HK-2 (cell line): ENCODE data around the gene ULK3.
A peak's percentile ranks its signal among the peaks of the same experiment; 100 is the strongest.
"Not testable (repeated sequence)": the region's sequence is repeated elsewhere in the genome, so short reads cannot be mapped to it uniquely, and the experiment has no call there.

Source experiments
- DNase-seq: peaks from one replicate; pipeline ENCODE4 v3.0.0-alpha.2; 2018; ENCODE audit not compliant: unreplicated experiment

ULK3 gene, protein sequence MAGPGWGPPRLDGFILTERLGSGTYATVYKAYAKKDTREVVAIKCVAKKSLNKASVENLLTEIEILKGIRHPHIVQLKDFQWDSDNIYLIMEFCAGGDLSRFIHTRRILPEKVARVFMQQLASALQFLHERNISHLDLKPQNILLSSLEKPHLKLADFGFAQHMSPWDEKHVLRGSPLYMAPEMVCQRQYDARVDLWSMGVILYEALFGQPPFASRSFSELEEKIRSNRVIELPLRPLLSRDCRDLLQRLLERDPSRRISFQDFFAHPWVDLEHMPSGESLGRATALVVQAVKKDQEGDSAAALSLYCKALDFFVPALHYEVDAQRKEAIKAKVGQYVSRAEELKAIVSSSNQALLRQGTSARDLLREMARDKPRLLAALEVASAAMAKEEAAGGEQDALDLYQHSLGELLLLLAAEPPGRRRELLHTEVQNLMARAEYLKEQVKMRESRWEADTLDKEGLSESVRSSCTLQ

DNA sequence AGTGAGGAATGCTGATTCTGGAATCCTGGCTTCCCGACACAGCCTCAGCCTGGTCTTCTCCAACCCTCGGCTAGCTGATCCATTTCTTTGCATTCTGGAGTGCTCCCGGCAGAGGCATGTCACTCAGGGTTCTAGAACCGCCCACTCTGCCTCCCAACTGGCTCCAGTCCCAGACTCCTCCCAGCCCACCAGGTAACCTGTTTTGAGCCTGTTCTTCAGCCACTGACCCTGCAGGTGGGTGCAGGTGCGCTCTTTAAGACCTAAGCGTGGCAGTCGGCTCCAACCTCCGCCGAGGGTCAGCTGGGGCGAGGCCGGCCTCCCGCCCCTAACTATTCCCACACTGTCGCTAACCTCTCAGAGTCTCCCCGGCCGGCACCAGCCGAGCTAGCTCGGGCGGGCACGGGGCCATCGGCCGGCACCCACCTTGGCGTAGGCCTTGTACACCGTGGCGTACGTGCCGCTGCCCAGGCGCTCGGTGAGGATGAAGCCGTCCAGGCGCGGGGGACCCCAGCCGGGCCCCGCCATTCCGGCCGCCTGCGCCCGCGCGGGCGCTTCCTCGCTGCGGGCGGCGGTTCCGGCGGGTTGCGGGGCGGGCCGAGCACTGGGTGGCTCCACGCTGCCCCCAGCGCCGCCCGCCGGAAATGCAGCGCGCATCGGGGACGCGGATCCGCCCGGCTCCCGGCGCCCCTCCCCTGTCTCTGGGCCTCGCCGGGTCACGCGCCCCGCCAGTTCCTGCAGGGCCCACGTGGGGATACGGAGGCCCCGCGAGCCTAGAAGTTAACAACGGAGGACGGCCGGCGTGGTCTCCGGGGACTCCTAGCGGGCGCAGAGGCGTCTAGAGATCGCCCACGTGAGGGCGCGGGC lies at the start of gene ULK3:
TSS of gene ULK3 (minus strand) at position 576 of the 864 bp plus-strand sequence. CDS start at position 525, 51 bp downstream.
- DNase-seq, result peak; percentile 80

DNA sequence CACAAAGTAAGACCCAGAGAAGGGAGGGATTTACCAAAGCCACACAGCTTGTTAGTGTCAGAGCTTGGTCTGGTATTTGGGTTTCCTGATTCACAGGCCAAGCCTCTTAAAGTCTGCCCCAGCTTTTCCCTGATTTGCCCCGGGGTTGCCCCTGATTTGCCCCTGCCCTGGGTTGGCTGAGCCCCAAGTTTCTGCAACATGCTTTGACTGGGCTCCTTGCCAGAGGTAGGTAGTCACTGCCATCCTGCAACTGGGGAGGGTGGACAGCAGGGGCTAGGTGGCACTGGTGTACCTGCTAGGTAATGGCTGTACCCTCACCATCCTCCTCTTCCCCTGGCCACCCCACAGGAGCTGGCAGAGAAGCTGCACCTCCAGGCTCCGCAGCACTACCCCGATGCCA lies 49.4 kb upstream of the ULK3 start:
- no peak for DNase-seq

DNA sequence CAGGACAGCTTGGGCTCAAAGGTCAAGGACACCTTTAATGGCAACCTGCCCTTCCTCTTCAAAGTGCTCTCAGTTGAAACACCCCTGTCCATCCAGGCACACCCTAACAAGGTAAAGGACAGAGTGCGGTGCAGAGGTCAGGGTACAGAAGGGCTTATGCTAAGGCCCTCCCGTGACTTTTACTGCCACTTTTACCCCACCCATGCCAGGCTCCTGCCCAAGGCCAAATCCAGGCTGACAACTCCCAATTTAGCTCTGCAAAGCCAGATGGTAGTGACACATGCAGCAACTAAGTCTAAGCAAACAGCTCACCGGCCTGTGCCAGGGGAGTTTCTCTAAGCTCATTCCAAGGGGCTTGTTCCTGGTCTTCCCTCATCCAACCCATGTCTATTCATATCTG lies 48.5 kb upstream of the ULK3 start:
- no peak for DNase-seq

DNA sequence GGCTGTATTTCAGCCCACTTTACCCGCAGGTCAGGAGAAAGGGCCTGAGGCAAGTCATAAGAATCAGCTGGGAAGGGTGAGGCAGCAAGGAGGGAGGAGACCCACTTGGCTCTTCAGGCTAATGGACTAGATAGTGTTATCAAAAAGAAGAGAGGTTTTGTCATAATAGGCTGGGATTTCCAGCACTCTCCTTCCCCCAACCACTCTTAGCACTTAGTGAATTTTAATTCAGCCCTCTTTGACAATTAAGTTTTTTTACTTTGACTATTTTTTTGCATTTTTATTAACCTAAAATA lies 47.7 kb upstream of the ULK3 start:
- DNase-seq, result no peak

DNA sequence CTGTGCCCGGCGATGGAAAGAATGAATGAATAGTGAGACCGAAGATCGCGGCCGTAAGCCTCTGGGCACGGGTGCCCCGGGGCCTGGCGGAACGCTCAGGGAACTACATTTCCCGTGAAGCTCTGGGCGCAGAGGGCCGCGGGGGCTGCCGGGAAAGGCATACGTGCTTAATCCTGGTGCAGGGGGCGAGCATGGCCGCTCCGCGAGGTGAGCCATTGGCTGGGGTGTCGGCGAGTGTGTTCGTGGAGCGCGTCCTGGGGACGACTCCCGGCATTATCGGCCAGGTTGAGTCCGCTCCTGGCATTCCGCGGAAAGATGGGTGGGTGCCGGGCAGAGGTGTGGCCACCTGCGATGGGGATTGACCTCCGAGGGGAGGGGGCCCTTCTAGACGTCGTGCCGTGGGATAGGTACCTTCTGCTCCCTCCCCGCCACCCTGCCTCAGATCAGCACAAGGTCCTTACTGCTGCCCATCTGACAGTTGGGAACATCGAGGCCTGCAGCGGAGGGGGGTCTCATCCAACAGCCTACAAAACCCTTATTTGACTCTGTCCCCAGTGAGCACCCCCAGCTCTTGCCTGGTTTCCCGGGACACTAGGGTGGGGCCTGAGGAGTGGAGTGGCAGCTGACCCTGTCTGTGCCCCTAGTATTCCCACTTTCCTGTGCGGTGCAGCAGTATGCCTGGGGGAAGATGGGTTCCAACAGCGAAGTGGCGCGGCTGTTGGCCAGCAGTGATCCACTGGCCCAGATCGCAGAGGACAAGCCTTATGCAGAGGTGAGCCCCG lies 47.1 kb upstream of the ULK3 start, which contains the start of gene MPI:
TSS of gene MPI (plus strand) at position 160 of the 782 bp plus-strand sequence. CDS start at position 192, 32 bp downstream.
- DNase-seq, result peak; percentile 79

DNA sequence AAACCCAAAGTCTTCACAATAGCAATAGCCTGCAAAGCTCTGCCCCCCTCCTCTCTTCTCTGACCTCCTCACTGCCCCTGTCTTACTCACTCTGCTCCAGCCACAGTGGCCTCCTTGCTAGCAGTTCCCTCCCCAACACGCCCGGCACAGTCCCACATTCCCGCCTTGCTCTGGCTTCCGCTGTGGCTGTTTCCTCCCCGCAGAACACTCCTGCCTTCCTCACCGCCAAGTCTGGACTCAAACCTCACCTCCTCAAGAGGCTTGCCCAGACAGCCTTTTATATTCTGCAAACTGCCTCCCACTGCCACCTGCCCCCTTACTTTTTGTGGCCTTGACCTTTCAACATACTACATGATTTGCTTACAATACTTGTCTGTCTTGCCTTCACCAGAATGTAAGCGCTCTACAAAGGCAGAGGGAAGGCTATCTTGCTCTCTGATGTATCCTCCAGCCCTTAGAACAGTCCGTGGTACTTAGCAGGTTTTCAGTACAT lies 46.5 kb upstream of the ULK3 start:
- peak; percentile 56 for DNase-seq

DNA sequence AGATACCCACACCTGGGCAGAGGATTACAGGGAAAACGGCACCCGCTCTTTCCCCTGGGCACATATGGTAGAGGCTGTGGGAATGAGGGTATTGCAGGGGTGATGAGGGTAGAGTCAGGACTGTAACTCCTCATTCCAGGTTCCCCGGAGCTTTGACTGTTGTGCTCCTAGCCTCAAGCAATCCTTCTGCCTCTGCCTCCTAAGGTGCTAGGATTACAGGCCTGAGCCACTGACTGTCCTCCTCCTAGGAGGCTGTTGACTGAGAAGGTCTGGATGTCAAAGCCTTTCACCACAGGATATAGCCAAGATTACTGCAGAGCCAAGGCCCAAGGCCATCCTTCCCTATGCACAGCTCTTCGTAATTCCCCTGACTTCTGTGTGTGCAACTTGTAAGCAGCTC lies 45.8 kb upstream of the ULK3 start:
- no peak for DNase-seq

DNA sequence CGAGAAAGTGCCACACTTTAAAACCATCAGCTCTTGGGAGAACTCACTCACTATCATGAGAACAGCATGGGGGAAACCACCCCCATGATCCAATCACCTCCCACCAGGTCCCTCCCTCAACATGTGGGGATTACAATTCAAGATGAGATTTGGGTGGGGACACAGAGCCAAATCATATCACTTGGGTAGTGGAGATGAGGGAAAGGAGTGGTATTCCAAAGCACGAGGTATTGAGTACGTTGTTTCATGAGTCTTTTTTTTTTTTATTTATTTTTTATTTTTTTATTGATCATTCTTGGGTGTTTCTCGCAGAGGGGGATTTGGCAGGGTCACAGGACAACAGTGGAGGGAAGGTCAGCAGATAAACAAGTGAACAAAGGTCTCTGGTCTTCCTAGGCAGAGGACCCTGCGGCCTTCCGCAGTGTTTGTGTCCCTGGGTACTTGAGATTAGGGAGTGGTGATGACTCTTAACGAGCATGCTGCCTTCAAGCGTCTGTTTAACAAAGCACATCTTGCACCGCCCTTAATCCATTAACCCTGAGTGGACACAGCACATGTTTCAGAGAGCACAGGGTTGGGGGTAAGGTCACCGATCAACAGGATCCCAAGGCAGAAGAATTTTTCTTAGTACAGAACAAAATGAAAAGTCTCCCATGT lies 44.7 kb upstream of the ULK3 start:
- DNase-seq, result not testable (repeated sequence)

DNA sequence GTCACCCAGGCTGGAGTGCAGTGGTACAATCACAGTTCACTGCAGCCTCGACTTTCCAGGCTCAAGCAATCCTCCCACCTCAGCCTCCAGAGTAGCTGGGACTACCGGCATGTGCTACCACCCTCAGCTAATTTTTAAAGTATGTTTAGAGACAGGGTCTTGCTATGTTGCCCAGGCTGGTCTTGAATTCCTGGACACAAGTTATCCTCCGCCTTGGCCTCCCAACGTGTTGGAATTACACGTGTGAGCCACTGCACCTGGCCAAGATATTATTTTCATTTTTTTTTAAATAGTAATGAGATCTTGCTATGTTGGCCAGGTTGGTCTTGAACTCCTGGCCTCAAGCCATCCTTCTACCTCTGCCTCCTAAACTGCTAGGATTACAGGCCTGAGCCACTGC lies 42.5 kb upstream of the ULK3 start:
- no peak for DNase-seq

DNA sequence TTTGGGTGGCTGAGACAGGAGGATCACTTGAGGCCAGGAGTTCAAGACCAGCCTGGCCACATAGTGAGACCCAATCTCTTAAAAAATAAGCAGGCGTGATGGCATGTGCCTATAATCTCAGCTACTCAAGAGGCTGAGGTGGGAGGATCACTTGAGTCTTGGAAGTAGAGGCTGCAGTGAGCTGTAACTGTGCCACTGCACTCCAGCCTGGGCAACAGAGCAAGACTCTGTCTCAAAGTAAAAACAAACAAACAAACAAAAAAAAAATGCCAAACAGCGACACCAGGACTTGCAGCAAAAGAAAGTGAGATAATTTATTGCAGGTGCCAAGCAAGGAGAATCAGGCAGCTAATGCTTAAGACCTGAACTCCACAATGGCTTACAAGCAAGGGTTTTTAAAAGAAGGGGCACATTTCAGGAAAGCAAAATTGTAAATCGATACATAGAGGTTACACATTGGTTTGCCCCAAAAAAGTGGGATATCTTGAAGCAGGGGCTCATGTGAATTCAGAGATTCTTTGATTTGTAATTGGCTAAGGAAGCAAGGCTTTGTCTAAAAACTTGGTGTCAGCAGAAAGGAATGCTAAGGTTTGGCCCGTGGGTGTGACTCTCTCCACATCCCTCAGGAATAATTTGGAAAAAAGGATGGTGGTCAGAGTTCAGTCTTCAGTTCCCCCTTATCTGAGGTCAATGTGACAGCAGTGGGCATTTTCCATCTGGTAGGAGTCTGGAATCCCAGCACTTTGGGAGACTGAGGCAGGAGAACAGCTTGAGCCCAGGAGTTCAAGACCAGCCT lies 41.7 kb upstream of the ULK3 start:
- no peak for DNase-seq

DNA sequence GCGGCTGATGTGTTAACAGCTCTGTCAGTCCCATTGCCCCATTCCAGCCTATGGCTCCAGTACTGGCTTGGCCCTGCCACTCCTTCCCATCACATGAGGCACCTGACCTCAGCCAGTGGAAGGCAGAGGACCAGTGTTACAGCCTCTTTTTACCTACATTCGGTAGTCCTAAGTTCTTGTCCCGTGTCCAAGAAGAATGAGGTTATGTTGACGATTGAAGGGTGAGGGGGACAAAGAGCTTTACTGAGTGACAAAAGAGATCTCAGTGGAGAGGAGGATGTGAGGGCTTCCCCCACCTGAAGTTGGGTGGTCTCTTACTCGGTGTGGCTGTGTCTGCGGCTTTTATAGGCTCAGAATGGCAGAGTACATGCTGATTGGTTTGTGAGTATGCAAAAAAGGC lies 39.6 kb upstream of the ULK3 start:
- DNase-seq, result no peak

DNA sequence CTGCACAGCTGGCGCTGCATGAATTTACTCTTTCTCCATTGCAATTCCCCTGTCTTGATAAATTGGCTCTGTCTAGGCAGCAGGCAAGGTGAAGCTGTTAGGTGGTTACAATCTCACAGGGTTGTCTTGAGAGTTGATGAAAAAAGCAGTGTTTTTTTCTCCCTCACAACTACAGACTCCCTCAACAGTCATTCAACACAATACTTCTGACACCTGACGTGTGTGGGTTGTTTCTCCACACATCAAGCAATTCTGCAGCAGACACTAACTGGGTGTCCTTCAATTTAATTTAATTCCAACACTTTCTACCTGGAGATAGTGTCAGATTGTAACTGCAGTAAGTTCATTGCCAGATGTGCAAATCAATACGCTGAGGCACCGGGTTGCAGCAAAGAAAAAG lies 35.3 kb upstream of the ULK3 start:
- DNase-seq, result no peak

DNA sequence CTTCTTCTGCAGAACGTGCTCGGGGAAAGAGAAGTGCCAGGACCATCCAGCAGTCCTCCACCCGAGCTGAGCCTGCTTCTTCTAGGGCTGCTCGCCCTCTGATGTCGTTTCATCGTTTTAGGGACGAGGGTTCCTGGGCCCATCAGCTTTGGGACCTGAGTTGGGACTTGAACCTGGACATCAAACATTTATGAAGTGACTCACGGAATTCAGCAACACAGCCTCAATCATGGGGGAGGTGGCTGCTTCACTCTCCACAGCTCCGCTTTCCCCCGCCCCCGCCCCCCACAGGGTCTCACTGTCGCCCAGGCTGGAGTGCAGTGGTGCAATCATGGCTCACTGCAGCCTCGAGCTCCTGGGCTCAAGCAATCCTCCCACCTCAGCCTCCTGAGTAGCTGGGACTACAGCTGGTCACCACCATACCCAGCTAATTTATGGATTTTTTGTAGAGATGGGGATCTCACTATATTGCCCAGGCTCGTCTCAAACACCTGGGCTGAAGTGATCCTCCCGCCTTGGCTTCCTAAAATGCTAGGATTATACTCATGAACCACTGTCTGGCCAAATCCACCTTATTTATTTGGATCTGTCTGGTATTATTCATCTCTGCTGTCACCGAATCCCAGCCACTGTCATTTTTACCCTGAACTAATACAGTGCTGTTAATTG lies 30.9 kb upstream of the ULK3 start:
- DNase-seq, result no peak

DNA sequence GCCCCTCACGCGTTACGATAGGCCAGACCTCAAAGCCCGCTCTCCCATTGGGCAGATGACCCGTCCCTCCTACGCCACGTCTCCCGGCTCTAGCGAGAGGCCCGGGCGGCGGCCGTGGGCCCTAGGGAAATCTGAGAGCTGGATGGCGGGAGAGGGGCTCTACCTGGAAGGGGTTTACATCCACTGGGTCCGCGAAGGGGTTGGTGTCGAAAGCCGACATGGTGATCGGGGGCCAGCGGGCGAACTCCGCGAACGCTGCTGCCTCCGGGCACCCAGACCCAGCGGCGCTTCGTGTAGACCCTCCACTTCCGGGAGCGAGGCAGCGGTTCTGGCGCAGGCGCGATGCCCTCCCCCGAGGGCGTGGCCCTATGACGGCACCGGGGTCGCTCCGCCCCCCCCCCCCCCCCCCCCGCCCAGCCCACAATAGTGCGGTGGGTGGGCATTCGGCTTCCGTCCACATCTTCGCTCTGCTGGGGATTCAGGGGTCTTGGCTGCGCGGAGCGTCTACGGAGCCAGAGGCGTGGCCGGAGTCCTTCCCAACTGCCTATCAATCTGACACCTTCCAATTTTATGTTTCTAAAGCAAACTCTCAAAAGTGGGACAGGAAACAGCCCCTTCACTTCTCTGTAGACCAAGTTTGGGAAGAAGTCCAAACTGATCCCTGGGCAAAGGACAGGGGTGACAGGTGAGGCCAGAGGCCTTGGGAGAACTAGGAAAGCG lies 30.2 kb upstream of the ULK3 start, which contains the start of gene SCAMP2:
TSS of gene SCAMP2 (minus strand) at position 330 of the 720 bp plus-strand sequence. CDS start at position 220, 110 bp downstream.
- peak; percentile 85 for DNase-seq

DNA sequence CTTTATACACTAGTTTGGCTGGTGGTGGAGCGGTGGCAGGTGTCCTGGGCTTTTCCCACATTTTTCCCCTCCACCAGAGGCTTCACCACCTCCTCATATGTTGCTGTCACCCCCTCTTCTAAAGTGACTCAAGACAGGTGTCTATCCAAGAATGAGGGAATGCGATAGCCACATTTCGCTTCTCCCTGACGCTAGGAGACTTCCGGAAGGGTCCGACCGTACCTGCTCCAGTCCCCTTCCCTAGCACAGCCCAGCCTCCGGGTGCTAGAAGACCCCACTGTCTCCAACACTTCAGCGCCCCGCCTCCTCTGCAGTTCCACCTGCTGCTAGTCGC lies 29.7 kb upstream of the ULK3 start:
- no peak for DNase-seq

DNA sequence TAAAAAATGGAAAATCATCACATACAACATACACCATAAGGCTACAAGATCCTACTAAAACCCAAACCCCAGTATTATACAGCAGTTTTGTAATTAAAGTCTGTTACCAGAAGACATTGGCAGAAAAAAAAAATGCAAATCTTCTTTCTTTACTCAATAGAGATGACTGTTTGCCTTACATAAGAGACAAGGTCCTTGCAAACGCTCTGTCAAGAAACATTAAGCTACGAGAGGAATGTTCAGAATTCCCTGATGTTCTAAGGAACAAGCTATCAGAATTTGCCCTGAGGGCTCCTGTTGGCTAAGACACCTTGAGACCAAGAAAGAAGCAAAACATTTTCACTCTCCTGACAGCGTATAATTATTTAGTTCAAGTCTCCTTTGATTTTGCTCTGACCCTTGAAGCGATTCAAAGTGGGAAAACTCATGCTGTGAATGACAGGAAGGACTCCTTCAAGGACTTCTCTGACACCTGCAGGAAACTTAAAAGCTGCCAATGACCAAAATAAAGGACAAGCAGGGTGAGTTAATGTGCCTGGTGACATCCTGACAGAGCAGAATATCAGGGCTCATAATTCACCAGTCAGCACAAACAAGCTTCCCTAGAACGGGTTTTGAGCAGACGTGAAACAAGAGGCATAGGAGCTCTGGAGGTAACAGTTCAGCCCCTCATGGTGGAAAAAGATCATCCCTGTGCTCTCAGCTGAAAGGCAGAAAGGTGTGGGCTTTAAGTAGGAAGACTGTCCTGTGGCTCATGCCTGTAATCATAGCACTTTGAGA lies 27.7 kb upstream of the ULK3 start:
- DNase-seq, result no peak

DNA sequence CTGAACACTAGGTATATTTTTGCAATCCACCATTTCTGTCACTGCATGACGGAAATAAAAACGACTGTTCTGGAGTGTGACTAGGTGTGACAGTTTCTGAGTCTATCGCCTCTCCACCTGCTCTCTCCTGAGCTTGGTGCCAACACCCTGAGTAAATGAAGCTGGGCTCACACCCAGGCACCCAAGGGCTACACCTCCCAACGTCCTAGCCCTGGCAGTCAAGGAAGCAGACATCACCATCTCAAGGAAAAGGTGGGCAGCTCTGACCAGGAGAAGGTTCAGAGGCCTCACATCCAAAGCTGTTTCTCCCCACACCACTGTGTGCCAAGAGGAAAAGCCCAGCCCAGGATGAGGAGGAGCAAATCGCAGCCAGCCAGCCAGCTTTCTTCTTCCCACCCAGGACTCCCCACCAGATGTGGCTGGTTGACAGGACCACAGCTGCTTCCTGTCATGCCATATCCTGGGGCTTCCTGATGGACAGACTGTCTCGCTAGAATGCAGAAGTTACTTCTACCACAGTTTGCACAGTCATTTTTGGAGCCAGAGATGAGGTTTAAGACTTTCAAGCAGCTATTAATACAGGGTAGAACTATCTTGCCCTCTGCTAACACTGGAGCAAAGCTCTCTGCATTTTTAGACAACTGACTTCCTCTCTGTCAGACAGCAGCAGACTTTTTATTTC lies 26.9 kb upstream of the ULK3 start:
- DNase-seq, result no peak

DNA sequence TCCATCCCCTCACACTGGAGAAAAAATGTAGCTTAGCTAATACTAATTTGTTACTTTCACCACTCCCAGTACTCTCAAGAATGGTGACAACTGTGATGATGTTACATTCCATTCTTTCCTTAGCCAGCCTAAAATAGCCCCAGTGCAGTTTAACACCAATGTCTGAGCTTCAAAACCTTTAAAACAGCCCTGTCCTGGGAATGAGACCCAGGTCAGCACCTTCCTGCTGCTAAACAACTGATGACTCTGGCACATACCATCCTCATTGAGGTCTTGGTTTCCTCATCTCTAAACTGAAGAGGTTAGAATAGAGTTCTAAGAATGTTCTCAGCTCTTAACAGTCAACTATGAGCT lies 26.4 kb upstream of the ULK3 start:
- DNase-seq, result no peak
